T follicular helper cell (primary cell): Measurements from ENCODE around the gene OR6B1.

Experiments
- DNase-seq: peaks from one replicate; pipeline ENCODE4 v3.0.0-alpha.2; 2020; ENCODE audit warnings: low read depth
- total RNA-seq, 2 experiments: gene quantifications; one replicate each; lab custom pipeline; 2026; lab: John Stamatoyannopoulos, UW

The OR6B1 gene
- total RNA-seq: 0 reads per million in 2 experiments

GRCh38 chr7:144000020-144000419 lies at the start of gene OR6B1:
TSS of gene OR6B1 (plus strand) at chr7:144000320. CDS start at chr7:144003997, 3,677 bp downstream.
- no peak for DNase-seq

- DNase-seq: no peak
These were observed 46.7 kb upstream of the OR6B1 start for GRCh38 chr7:143953421-143953820.

- DNase-seq: no peak
These were observed 46.0 kb upstream of the OR6B1 start for GRCh38 chr7:143954135-143954534.

GRCh38 chr7:143954544-143954943 lies 45.6 kb upstream of the OR6B1 start, which contains the start of gene OR2F1:
TSS of gene OR2F1 (plus strand) at chr7:143954844. CDS start at chr7:143959971, 5,127 bp downstream.
- DNase-seq: no peak

GRCh38 chr7:143958781-143959180 lies 41.3 kb upstream of the OR6B1 start:
- no peak for DNase-seq

GRCh38 chr7:143960813-143961610 lies 39.1 kb upstream of the OR6B1 start:
- no peak for DNase-seq

GRCh38 chr7:143965280-143965679 lies 34.8 kb upstream of the OR6B1 start:
- no peak for DNase-seq

- DNase-seq: no peak
These were observed 32.7 kb upstream of the OR6B1 start for GRCh38 chr7:143967398-143967797.

- no peak for DNase-seq
These were observed 26.2 kb upstream of the OR6B1 start for GRCh38 chr7:143973870-143974416.

- DNase-seq: no peak
These were observed 25.7 kb upstream of the OR6B1 start for GRCh38 chr7:143974459-143974858.

GRCh38 chr7:143975617-143976016 lies 24.5 kb upstream of the OR6B1 start:
- no peak for DNase-seq

- no peak for DNase-seq
These were observed 21.5 kb upstream of the OR6B1 start for GRCh38 chr7:143978585-143978984.

- DNase-seq: no peak
These were observed 20.8 kb upstream of the OR6B1 start for GRCh38 chr7:143979359-143979758.

- no peak for DNase-seq
These were observed 20.1 kb upstream of the OR6B1 start for GRCh38 chr7:143979998-143980397.

- no peak for DNase-seq
These were observed 19.2 kb upstream of the OR6B1 start for GRCh38 chr7:143980746-143981510.

GRCh38 chr7:143983960-143984359 lies 16.2 kb upstream of the OR6B1 start:
- DNase-seq: no peak

GRCh38 chr7:143987513-143987912 lies 12.6 kb upstream of the OR6B1 start:
- DNase-seq: no peak

- no peak for DNase-seq
These were observed 11.0 kb upstream of the OR6B1 start for GRCh38 chr7:143988976-143989745.

- no peak for DNase-seq
These were observed 7.5 kb upstream of the OR6B1 start for GRCh38 chr7:143992670-143993069.

- no peak for DNase-seq
These were observed 6.2 kb upstream of the OR6B1 start for GRCh38 chr7:143993924-143994323.

- DNase-seq: no peak
These were observed 1.4 kb downstream of the OR6B1 start for GRCh38 chr7:144001543-144001942.

- no peak for DNase-seq
These were observed 4.6 kb downstream of the OR6B1 start for GRCh38 chr7:144004703-144005102.
